NT2/D1 (cell line): ENCODE results near the gene RAB31.

Experiments
- YY1 ChIP-seq: IDR thresholded peaks from 2 replicates; pipeline ENCODE4 v1.6.1; 2011; ENCODE audit not compliant: insufficient read length, insufficient read depth
- ZNF274 ChIP-seq: IDR thresholded peaks from 2 replicates; pipeline ENCODE4 v1.6.1; 2011; ENCODE audit warnings: mild to moderate bottlenecking, low read depth, low read length

GRCh38 chr18:9826685-9827084, 118.6 kb downstream of the RAB31 start:
- no peak for TF ChIP-seq ZNF274
- no peak for TF ChIP-seq YY1
